ENCODE results near the gene PPARD.
"Not testable (repeated sequence)": the region's sequence is repeated elsewhere in the genome, so short reads cannot be mapped to it uniquely, and the experiment has no call there.

DNA sequence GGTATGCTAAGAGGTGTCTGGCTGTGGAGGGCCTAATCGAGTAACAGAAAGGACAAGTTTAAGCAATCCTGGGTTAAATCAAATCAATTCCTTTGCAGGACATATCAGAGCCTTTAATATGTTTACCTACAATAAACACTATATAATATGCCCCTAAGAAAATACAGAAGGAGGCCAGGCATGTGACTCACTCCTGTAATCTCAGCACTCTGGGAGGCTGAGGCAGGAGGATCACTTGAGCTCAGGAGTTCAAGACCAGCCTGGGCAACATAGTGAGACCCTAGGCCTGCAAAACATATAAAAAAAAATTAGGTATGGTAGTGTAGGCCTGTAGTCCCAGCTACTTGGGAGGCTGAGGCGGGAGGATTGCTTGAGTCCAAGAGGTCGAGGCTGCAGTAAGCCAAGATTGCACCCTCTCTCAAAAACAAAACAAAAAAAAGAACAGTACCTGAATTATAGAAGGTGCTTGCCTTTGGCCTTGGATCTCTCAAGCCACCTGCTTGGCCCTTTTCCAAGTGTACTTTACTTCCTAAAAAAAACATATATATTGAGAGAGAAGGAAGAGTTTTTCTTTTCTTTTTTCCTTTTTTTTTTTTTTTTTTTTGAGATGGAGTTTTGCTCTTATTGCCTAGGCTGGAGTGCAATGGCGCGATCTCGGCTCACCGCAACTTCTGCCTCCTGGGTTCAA lies 96.2 kb downstream of the PPARD start:
- not testable (repeated sequence) for TF ChIP-seq SPI1, POLR2AphosphoS5 (IDR thresholded peaks at IDR 0.05; ENCODE audit: low read depth, low read length)
